B cell (primary cell): Measurements from ENCODE around the gene MLF2.

ENCODE experiments used
- EZH2 ChIP-seq: IDR thresholded peaks from 2 replicates; pipeline ENCODE4 v1.6.1; 2012; ENCODE audit warnings: borderline replicate concordance, low read depth, mild to moderate bottlenecking, moderate library complexity, low read length; ENCODE audit not compliant: insufficient read depth, poor library complexity, severe bottlenecking
- TF ChIP-seq, protein P1 (sequence below): fragments of 200-600 bp; IDR thresholded peaks from one replicate; pipeline ENCODE4 v1.8.0; 2022; ENCODE audit warnings: antibody characterized with exemption, mild to moderate bottlenecking

DNA sequence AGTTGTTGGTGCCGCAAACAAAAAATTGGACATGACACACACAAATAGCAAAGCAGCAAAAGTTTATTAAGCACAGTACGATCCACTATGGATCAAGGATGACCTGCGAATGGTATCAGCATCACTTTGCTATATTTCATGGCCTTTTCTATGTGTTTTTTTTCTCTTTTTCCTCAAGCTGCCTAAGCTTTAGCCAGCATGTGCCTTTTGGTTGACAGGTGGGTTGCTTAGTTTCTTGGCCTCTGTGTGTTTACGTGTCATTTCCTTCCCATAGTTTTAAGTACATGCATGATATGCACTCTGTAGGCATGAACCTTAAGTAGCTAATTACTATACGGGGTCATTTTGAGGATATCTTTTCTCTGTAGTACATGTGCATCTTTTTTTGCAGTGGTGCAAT lies 46.2 kb upstream of the MLF2 start:
- TF ChIP-seq, protein P1, sequence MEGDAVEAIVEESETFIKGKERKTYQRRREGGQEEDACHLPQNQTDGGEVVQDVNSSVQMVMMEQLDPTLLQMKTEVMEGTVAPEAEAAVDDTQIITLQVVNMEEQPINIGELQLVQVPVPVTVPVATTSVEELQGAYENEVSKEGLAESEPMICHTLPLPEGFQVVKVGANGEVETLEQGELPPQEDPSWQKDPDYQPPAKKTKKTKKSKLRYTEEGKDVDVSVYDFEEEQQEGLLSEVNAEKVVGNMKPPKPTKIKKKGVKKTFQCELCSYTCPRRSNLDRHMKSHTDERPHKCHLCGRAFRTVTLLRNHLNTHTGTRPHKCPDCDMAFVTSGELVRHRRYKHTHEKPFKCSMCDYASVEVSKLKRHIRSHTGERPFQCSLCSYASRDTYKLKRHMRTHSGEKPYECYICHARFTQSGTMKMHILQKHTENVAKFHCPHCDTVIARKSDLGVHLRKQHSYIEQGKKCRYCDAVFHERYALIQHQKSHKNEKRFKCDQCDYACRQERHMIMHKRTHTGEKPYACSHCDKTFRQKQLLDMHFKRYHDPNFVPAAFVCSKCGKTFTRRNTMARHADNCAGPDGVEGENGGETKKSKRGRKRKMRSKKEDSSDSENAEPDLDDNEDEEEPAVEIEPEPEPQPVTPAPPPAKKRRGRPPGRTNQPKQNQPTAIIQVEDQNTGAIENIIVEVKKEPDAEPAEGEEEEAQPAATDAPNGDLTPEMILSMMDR, result no peak
- no peak for TF ChIP-seq EZH2
